Karpas-422 (cell line): ENCODE results near the gene TRPV5. TPM values are rescaled to one million over a fixed set of nuclear protein-coding genes. Genes with fewer than 3 reads are reported as not detected.

Experiments used
- DNase-seq: peaks from one replicate; pipeline ENCODE4 v3.0.0-alpha.2; 2015
- H2AFZ ChIP-seq: fragments of 200-600 bp; sonication (generic); 2 replicates; pipeline ENCODE4 v1.6.1; 2014; ENCODE audit warnings: antibody characterized with exemption, low read length, mixed read lengths
- H3K27ac ChIP-seq: fragments of 200-600 bp; sonication (generic); 2 replicates; pipeline ENCODE4 v1.5.1; 2014; ENCODE audit warnings: mild to moderate bottlenecking, low read length, moderate library complexity
- H3K27me3 ChIP-seq: fragments of 200-600 bp; sonication (generic); 2 replicates; pipeline ENCODE4 v1.6.1; 2014; ENCODE audit warnings: low read length, mixed read lengths
- H3K36me3 ChIP-seq: fragments of 200-600 bp; sonication (generic); 2 replicates; pipeline ENCODE4 v1.6.1; 2014; ENCODE audit warnings: low read length, mixed read lengths; ENCODE audit not compliant: insufficient read depth
- H3K4me1 ChIP-seq: fragments of 200-600 bp; sonication (generic); 2 replicates; pipeline ENCODE4 v1.6.1; 2014; ENCODE audit warnings: mild to moderate bottlenecking, low read length, mixed read lengths
- H3K4me2 ChIP-seq: fragments of 200-600 bp; sonication (generic); 2 replicates; pipeline ENCODE4 v1.6.1; 2014; ENCODE audit warnings: low read length, low read depth, mild to moderate bottlenecking; ENCODE audit not compliant: poor library complexity, severe bottlenecking
- H3K4me3 ChIP-seq: fragments of 200-600 bp; sonication (generic); 2 replicates; pipeline ENCODE4 v1.5.1; 2014; ENCODE audit warnings: mild to moderate bottlenecking, antibody characterized with exemption, low read length, mixed read lengths
- H3K79me2 ChIP-seq: fragments of 200-600 bp; sonication (generic); 2 replicates; pipeline ENCODE4 v1.6.1; 2014; ENCODE audit warnings: mild to moderate bottlenecking, low read length, mixed read lengths
- H3K9ac ChIP-seq: fragments of 200-600 bp; sonication (generic); 2 replicates; pipeline ENCODE4 v1.6.0; 2014; ENCODE audit warnings: low read length
- H3K9me2 ChIP-seq: fragments of 200-600 bp; sonication (generic), shearing (Covaris generic); replicated peaks from 2 replicates; pipeline ENCODE4 v1.6.0; 2014; ENCODE audit warnings: mild to moderate bottlenecking, low read length, moderate library complexity; ENCODE audit not compliant: insufficient read depth
- H3K9me3 ChIP-seq: fragments of 300-700, 200-600 bp; sonication (generic); 2 replicates; pipeline ENCODE4 v1.6.1; 2014; ENCODE audit warnings: low read length, mixed read lengths
- H4K20me1 ChIP-seq: fragments of 200-600 bp; sonication (generic); 2 replicates; pipeline ENCODE4 v1.6.1; 2014; ENCODE audit warnings: mild to moderate bottlenecking, antibody characterized with exemption, low read length, low read depth; ENCODE audit not compliant: insufficient read depth
- total RNA-seq: library from RNA; depleted of rRNA; stranded (reverse); fragments of >200 nt; shearing (Covaris generic); gene quantifications from 2 replicates; pipeline ENCODE4 v1.2.3, GENCODE V29; 2014; ENCODE audit warnings: low replicate concordance

TRPV5 gene
- total RNA-seq, 1 experiment from 2014 or later = not detected

GRCh38 chr7:142950235-142950634 is 16.7 kb upstream of the TRPV5 start:
- Histone ChIP-seq H3K79me2 (no peaks in the 10 kb centered on the region), H3K4me3 (no peak overlapping the region), H3K4me1 (no peaks in the 10 kb centered on the region), H4K20me1 (no peaks in the 10 kb centered on the region), H2AFZ (no peak overlapping the region), H3K9ac (no peak overlapping the region), H3K9me2 (no peaks in the 10 kb centered on the region), H3K36me3 (no peaks in the 10 kb centered on the region), H3K27ac (no peak overlapping the region), H3K4me2 (no peak overlapping the region), H3K9me3 (no peaks in the 10 kb centered on the region; the same call in 1 of the 2 replicates), H3K27me3 (no peaks in the 10 kb centered on the region)
- DNase-seq = no peak

GRCh38 chr7:142948603-142949002 is 15.1 kb upstream of the TRPV5 start:
- no peaks in the 10 kb centered on the region for H3K27me3 ChIP-seq
- no peaks in the 10 kb centered on the region for H3K9me2 ChIP-seq
- H3K4me2 ChIP-seq = no peak overlapping the region
- no peak overlapping the region for H3K27ac ChIP-seq
- no peaks in the 10 kb centered on the region for H3K36me3 ChIP-seq
- no peaks in the 10 kb centered on the region for H3K79me2 ChIP-seq
- H3K9ac ChIP-seq = no peak overlapping the region
- H4K20me1 ChIP-seq = no peaks in the 10 kb centered on the region
- H2AFZ ChIP-seq = no peak overlapping the region
- H3K4me3 ChIP-seq = no peak overlapping the region
- no peak for DNase-seq
- no peaks in the 10 kb centered on the region for H3K4me1 ChIP-seq
- no peaks in the 10 kb centered on the region for H3K9me3 ChIP-seq

GRCh38 chr7:142945001-142945400 is 11.5 kb upstream of the TRPV5 start:
- no peak overlapping the region for H3K9ac ChIP-seq

GRCh38 chr7:142943706-142944268 is 10.2 kb upstream of the TRPV5 start:
- H3K27me3 ChIP-seq = no peaks in the 10 kb centered on the region
- no peaks in the 10 kb centered on the region for H3K9me2 ChIP-seq
- no peak overlapping the region for H3K9ac ChIP-seq
- no peak overlapping the region for H3K4me2 ChIP-seq
- no peaks in the 10 kb centered on the region for H3K4me1 ChIP-seq
- no peak overlapping the region for H3K27ac ChIP-seq
- no peak for DNase-seq
- no peaks in the 10 kb centered on the region for H3K9me3 ChIP-seq
- no peak overlapping the region for H3K4me3 ChIP-seq
- H3K36me3 ChIP-seq = no peaks in the 10 kb centered on the region
- H4K20me1 ChIP-seq = no peaks in the 10 kb centered on the region
- H2AFZ ChIP-seq = no peak overlapping the region
- H3K79me2 ChIP-seq = no peaks in the 10 kb centered on the region

More at GRCh38 chr7:142945001-142945400, 11.5 kb upstream of the TRPV5 start:
- H3K27me3 ChIP-seq = no peaks in the 10 kb centered on the region
- no peaks in the 10 kb centered on the region for H3K9me3 ChIP-seq
- H3K9me2 ChIP-seq = no peaks in the 10 kb centered on the region
- H3K36me3 ChIP-seq = no peaks in the 10 kb centered on the region
- H4K20me1 ChIP-seq = no peaks in the 10 kb centered on the region
- H3K4me3 ChIP-seq = no peak overlapping the region
- no peak for DNase-seq
- no peaks in the 10 kb centered on the region for H3K79me2 ChIP-seq
- no peak overlapping the region for H2AFZ ChIP-seq
- H3K4me1 ChIP-seq = no peaks in the 10 kb centered on the region
- H3K27ac ChIP-seq = no peak overlapping the region
- no peak overlapping the region for H3K4me2 ChIP-seq

GRCh38 chr7:142942746-142943145 is 9.2 kb upstream of the TRPV5 start:
- no peak overlapping the region for H3K4me2 ChIP-seq
- H3K27me3 ChIP-seq = no peaks in the 10 kb centered on the region
- H3K9me2 ChIP-seq = no peaks in the 10 kb centered on the region
- DNase-seq = no peak
- no peak overlapping the region for H3K9ac ChIP-seq
- H3K79me2 ChIP-seq = no peaks in the 10 kb centered on the region
- H3K36me3 ChIP-seq = no peaks in the 10 kb centered on the region
- no peaks in the 10 kb centered on the region for H3K4me1 ChIP-seq
- H3K27ac ChIP-seq = no peak overlapping the region
- no peak overlapping the region for H2AFZ ChIP-seq
- H3K4me3 ChIP-seq = no peak overlapping the region
- no peaks in the 10 kb centered on the region for H3K9me3 ChIP-seq
- H4K20me1 ChIP-seq = no peaks in the 10 kb centered on the region

- Histone ChIP-seq H3K9me3 (no peaks in the 10 kb centered on the region), H3K79me2 (no peaks in the 10 kb centered on the region), H3K4me1 (no peaks in the 10 kb centered on the region), H2AFZ (no peak overlapping the region), H3K9ac (no peak overlapping the region), H4K20me1 (no peaks in the 10 kb centered on the region), H3K27ac (no peak overlapping the region), H3K9me2 (no peaks in the 10 kb centered on the region), H3K4me3 (no peak overlapping the region), H3K36me3 (no peaks in the 10 kb centered on the region), H3K4me2 (no peak overlapping the region), H3K27me3 (no peaks in the 10 kb centered on the region)
- DNase-seq = no peak
Measured at GRCh38 chr7:142941541-142941940, 8.0 kb upstream of the TRPV5 start.

GRCh38 chr7:142940966-142941535 is 7.5 kb upstream of the TRPV5 start:
- Histone ChIP-seq H3K4me2 (no peak overlapping the region), H3K9ac (no peak overlapping the region), H3K79me2 (no peaks in the 10 kb centered on the region), H4K20me1 (no peaks in the 10 kb centered on the region), H3K36me3 (no peaks in the 10 kb centered on the region), H3K9me3 (no peaks in the 10 kb centered on the region), H3K27ac (no peak overlapping the region), H3K4me3 (no peak overlapping the region), H3K9me2 (no peaks in the 10 kb centered on the region), H3K27me3 (no peaks in the 10 kb centered on the region), H3K4me1 (no peaks in the 10 kb centered on the region), H2AFZ (no peak overlapping the region)
- no peak for DNase-seq

GRCh38 chr7:142939226-142939910 is 5.8 kb upstream of the TRPV5 start, which contains the start of gene LLCFC1:
Gene LLCFC1 (plus strand): TSS chr7:142939484. CDS start chr7:142939622, 138 bp downstream.
- no peaks in the 10 kb centered on the region for H3K9me2 ChIP-seq
- no peak within 1 kb of the TSS for H3K4me2 ChIP-seq
- H3K79me2 ChIP-seq = no peaks in the 10 kb centered on the region
- H3K36me3 ChIP-seq = no peaks in the 10 kb centered on the region
- no peaks in the 10 kb centered on the region for H3K27me3 ChIP-seq
- H2AFZ ChIP-seq = no peak within 1 kb of the TSS
- no peak within 1 kb of the TSS for H3K4me3 ChIP-seq
- H3K9me3 ChIP-seq = no peaks in the 10 kb centered on the region
- peak; percentile 81 for DNase-seq
- no peak within 1 kb of the TSS for H3K9ac ChIP-seq
- no peak within 1 kb of the TSS for H3K27ac ChIP-seq
- H4K20me1 ChIP-seq = no peaks in the 10 kb centered on the region
- H3K4me1 ChIP-seq = no peaks in the 10 kb centered on the region
